GM12801 (cell line): ENCODE results near the gene PHF21B.

Experiments
- TF ChIP-seq, protein P1 (sequence below): IDR thresholded peaks from one replicate; pipeline ENCODE4 v1.5.1; 2011; ENCODE audit warnings: control low read depth; ENCODE audit not compliant: insufficient read length; ENCODE audit errors: extremely low read depth

Gene PHF21B

DNA sequence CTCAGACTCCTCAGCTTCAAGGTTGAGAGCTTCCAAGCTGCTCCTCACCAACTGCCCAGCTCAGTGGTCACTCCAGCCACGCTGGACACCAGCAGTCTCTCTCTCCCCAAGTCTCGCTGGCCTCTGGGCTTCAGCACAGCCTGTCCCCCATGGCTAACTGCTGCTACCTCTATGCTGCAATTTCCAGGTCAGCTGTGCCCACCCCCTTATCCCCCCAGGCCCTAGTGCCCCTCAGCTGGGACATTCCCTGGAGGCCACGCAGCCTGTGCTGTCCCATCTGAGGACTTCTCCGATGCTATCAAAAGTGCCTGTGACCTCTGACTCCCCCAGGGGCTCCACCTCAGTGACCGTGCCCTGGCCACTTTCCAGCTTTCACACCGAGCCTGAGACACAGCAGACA, 37.5 kb upstream of the PHF21B start:
- TF ChIP-seq, protein P1, sequence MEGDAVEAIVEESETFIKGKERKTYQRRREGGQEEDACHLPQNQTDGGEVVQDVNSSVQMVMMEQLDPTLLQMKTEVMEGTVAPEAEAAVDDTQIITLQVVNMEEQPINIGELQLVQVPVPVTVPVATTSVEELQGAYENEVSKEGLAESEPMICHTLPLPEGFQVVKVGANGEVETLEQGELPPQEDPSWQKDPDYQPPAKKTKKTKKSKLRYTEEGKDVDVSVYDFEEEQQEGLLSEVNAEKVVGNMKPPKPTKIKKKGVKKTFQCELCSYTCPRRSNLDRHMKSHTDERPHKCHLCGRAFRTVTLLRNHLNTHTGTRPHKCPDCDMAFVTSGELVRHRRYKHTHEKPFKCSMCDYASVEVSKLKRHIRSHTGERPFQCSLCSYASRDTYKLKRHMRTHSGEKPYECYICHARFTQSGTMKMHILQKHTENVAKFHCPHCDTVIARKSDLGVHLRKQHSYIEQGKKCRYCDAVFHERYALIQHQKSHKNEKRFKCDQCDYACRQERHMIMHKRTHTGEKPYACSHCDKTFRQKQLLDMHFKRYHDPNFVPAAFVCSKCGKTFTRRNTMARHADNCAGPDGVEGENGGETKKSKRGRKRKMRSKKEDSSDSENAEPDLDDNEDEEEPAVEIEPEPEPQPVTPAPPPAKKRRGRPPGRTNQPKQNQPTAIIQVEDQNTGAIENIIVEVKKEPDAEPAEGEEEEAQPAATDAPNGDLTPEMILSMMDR = no peak

DNA sequence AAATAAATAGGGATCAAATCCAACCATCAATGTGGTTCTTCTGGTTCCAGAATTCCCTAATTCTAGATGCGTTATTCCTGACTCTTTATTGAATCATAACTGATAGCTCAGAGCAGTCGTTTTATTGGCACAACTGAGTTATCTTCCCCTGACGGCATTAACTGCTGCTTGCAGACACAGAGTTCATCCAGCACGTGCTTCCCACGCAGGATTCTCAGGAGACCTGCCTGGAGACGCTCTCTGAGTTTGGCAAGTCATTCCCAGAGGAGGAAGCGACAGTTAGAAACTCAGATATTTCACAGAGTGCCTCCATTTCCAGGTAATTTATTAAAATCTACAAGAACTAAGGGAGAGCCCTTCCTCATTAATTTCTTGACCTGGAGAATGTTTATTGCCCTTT, 35.4 kb upstream of the PHF21B start:
- TF ChIP-seq, protein P1 = no peak

DNA sequence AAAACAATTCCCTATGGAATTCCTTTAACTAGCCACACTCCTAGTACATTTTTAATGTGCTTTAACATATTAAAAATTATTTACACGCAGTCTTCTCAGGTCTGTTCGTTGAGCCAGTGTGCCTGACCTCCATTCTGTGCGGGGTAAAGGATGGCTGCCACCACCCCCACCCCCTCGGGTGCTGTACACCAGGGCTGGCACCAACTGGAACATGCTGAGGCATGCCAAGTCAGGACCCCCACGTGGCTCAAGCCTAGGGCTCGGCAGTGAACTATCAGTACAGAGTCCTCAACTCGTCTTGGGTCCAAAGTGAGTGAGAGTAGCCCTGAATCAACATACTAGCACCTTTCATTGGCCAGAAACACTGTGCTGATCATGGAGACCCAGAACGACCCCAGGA, 32.5 kb upstream of the PHF21B start:
- TF ChIP-seq, protein P1 = no peak

DNA sequence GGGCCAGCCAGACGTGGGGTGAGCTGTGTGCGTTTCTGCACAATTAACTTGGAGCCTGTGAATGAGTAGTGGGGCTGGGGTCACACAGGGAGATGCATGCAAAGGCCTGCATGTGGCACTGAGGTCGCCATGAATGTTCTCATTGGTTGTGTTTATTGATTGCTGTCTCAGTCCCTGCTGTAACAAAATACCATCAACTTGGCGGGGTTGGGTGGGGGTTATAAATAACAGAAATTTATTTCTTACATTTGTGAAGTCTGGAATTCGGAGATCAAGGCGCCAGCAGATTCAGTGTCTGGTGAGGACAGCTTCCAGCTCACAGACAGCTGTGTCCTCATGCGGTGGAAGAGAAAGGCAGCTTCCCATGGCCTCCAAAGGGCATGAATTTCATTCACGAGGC, 29.3 kb upstream of the PHF21B start:
- TF ChIP-seq, protein P1 = no peak

DNA sequence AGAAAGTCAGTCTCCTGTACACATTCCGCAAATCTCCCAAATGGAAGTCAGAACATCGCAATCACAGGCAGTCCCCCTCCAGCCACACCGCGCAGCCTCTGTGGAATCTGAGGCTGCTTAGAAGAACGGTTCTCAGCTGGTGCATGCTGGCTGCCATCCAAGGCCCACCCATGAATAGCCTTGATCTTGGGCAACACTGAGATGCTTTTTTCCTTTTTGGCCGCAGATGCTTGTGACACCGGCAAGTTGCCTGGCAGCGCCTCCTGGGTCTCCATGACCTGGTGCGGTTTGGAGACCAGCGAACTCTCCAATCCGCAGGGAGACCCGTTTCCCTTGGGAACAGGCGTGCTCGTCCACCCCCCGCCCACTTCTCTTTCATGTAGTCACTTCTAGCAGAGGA, 26.3 kb upstream of the PHF21B start:
- TF ChIP-seq, protein P1 = no peak

DNA sequence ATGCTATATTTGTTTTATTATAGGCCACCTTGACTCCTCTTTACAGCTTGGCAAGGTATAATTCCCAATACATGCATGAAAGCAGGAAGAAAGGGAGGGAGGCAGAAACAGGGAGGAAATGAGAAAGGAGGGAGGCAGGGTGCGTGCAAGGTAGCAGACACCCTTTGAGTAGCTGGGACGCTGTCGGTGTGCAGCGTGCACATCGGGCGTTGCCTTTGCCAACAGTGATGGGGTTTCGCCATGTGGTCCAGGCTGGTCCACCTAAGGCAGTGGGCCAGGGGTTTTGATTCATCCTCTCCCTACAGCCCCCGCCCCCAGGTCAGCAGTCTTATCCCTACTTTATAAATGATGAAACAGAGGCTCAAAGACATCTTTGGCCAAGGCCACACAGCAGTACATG, 25.0 kb upstream of the PHF21B start:
- TF ChIP-seq, protein P1 = no peak

DNA sequence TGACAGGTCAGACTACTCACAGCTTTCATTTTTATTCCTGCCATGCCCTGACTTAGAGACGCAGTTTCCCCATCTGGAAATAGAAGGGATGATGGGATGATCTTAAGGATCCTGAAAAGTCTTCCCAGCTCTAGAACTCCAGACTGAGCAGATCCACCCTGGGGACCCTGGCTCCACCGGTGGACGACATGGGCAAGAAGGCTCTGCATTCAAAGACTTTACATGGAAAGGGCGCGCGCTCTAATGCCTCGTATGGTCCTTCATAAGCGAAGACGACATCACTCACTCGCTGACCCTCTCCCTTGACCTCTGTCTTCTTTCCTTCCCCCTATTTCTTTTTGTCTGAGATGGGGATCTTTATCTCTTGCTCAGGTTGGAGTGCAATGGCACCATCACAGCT, 24.4 kb upstream of the PHF21B start:
- TF ChIP-seq, protein P1 = no peak

DNA sequence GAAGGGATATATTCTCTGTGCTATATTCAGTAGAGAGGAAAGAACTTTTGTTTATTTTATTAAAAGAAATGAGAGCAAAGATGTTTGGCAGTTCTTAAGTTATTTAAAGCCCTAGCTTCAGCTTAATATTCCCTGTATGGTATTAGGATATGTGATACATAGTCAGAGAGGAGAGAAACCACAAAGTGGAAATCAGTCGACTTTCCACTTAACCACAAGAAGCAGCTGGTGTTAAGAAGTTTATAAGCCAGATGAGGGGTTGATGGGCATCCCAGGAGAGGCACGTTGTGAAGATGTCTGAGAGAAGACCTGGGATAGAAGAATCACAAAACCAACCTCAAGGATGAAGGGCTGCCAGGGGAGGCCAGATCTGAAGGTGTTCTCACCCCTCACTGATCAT, 23.3 kb upstream of the PHF21B start:
- TF ChIP-seq, protein P1 = no peak
